HG02763 (cell line): ENCODE measurements around the gene CDK5R2.

Experiments
- ATAC-seq: cut with Tn5 transposase; IDR thresholded peaks from one replicate; pipeline ENCODE4 v1.9.1; 2021; ENCODE audit warnings: mild to moderate bottlenecking, moderate library complexity; ENCODE audit not compliant: unreplicated experiment

The CDK5R2 gene

DNA sequence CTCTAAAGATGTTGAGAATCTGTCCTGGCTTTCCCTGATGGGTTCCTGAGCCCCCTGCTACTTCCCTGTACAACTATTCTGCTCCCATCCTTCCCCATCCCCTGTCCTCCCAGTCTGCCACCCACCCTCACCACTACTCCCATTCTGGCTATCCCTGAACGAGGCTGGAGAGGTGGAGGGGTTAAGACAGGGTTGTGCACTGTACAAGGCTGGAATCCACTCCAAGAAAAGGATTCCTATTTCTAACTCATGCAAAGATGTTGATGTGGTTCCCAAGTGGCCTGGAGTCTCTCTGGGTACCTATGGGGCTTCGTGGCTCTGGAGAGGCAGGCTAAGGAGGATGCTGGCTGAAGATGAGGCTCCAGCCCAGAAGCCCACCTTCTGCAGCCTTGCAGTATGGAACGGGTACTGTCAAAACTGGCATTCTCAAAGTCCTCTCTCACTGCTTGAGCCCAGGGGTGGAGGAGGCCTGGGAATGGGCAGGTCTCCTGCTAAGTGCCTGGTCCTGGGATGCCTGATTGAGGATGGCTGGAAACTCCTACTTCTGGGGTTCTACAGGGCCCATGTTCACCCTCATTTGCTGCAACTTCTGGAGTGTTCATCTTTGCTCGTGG lies 26.8 kb downstream of the CDK5R2 start:
- ATAC-seq, result no peak

- no peak for ATAC-seq
Observed at GRCh38 chr2:218988164-218988563, 28.7 kb downstream of the CDK5R2 start.

GRCh38 chr2:218988650-218989049 lies 29.2 kb downstream of the CDK5R2 start:
- ATAC-seq, result no peak

GRCh38 chr2:218990052-218990451 lies 30.6 kb downstream of the CDK5R2 start:
- no peak for ATAC-seq

DNA sequence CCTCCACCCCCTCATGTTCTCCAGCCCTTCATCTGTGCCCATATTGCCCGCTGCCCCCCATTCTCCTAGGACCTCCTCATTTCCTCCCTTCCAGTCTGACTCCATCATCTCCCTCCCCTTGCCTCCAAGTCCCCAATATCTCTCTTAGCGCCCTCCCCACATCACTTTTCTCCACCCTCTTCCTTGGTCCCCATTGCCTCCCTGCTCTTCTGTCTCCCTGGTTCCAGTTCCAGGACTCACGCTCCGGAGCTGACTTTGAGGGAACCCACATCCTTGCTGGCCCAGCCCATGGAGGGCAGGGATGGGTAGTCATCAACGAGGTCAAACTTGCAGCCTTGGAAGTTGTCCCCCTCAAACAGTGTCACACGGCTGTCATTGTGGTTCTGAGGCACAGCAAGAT lies 31.1 kb downstream of the CDK5R2 start:
- ATAC-seq, result no peak

GRCh38 chr2:218991674-218992168 lies 32.3 kb downstream of the CDK5R2 start:
- ATAC-seq, result no peak

DNA sequence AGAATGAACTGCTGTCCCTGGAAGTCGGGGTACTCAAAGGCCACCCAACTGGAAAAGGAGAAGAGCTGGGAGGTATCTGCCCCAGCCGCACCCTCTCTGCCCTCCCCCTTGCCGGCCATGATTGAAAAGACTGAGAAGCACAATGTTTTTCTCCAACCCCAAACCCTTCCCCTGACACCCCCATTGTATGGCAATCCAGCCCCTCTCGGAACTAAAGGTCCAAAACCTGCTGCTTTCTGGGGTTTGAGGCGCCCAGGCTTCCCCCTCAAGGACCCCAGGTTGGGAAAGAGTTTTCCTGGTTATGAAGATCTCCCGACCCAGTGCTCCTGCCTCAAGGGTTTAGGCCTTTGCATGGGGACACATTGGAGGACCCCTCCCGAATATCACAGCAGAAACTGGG lies 32.7 kb downstream of the CDK5R2 start:
- no peak for ATAC-seq

DNA sequence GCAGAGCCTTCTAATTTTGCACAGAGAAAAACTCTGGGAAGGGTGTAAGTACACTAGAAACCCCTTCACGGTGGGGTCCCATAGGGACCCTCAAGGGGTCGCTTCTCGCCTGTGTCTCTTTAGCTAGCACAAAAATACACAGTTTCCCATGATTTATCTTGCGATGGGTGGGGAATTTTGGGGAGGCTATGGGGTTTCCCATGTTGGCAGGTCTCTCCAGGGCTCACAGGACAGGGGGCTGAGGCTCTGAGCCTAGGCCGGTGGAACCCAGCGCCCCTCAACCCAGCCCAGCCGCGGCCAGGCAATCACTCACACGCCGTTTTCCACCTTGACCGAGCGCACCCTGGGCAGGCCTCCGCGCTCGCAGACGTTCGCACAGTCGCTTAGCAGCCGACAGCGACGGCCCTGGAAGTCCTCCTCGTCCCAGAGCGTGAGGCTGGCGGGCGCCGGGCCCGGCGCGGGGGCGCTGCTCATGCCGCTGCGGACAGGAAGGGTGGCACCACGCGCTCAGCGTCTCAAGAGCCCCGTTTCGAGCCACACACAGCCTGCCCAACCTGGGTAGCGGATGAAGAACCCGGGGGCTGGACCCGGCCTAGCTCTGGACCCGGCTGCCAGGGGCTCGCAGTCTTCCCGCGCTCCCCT lies 33.4 kb downstream of the CDK5R2 start:
- ATAC-seq, result no peak

- no peak for ATAC-seq
Observed at GRCh38 chr2:218993345-218994315, 34.2 kb downstream of the CDK5R2 start, which contains the start of gene CRYBA2. Gene CRYBA2 (minus strand): TSS chr2:218993422. CDS start chr2:218993176, 246 bp downstream.

DNA sequence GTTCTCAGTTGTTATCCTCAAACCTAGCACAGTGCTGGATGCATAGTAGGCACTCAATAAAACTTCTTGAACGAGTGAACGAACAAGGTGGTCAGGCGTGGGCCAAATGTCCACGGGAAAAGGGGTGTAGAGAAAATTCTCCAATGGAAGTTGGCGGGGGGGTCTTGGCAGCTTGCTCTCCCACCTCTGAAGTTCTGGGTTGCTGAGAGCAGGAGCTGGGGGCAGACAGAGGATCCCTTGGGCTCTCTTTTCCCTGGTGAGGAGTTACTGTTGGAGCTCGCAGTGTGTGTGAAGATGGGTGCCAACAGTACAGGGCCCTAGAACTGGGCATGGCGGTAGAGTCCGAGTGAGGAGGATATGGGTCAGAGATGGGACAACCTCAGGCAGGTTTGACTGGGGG lies 36.1 kb downstream of the CDK5R2 start:
- ATAC-seq, result no peak

- ATAC-seq, result no peak
Observed at GRCh38 chr2:218995972-218996711, 36.7 kb downstream of the CDK5R2 start.

GRCh38 chr2:218996937-218997336 lies 37.5 kb downstream of the CDK5R2 start:
- no peak for ATAC-seq

- no peak for ATAC-seq
Observed at GRCh38 chr2:218997731-218998130, 38.3 kb downstream of the CDK5R2 start.

- no peak for ATAC-seq
Observed at GRCh38 chr2:218998414-218999002, 39.0 kb downstream of the CDK5R2 start.

- ATAC-seq, result no peak
Observed at GRCh38 chr2:218999021-218999880, 39.8 kb downstream of the CDK5R2 start.

DNA sequence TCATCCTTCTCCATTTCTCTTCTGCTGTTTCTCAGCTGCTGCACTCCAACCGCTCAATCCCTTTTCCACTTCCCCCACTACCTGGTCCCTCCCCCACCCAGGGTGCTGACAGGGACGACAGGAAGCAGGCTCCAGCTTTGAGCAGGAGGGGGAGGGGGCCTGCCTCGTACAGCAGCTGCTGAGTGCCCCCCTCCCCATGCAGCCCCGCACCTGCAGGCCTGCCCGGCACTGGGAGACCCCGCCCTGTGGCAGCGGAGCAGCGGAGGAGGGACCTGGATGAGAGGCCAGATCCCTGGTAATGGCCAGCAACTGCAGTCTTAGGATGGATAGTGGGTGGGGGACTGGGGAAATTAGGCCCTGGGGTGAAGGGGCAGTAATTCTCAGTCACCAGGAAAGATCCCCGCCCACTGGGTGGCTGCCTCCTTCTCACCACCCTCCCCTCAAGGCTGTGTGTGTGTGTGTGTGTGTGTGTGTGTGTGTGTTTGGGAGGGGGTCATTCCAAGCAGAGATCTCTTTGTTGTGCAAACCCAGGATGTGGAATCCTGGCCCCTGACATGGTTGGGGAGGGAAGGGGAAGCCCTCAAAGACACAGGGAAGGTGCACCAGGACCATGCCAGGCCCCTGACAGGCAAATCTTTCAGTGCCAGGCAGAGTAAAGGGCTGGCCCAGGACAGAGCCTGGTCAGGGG lies 40.6 kb downstream of the CDK5R2 start:
- no peak for ATAC-seq

GRCh38 chr2:219000569-219000960 lies 41.1 kb downstream of the CDK5R2 start:
- no peak for ATAC-seq

- no peak for ATAC-seq
Observed at GRCh38 chr2:219001100-219001576, 41.7 kb downstream of the CDK5R2 start.
